Neural crest cell (in vitro differentiated cells): ENCODE results near the gene WFIKKN2. TPM values are rescaled to one million over a fixed set of nuclear protein-coding genes. Genes with fewer than 3 reads are reported as not detected.

ENCODE experiments used
- DNase-seq: peaks from one replicate; pipeline ENCODE4 v3.0.0; 2021; ENCODE audit warnings: low read depth, mixed read lengths, low spot score
- H3K27ac Mint-ChIP-seq: one replicate; pipeline ENCODE4 v1.8.0; 2021; ENCODE audit warnings: mild to moderate bottlenecking, mixed read lengths; ENCODE audit not compliant: unreplicated experiment
- H3K27me3 Mint-ChIP-seq: 2 replicates; pipeline ENCODE4 v1.8.0; 2021; ENCODE audit warnings: low read depth, mild to moderate bottlenecking, mixed read lengths
- H3K36me3 Mint-ChIP-seq: 2 replicates; pipeline ENCODE4 v1.8.0; 2021; ENCODE audit warnings: low read depth, mild to moderate bottlenecking, mixed read lengths
- H3K4me1 Mint-ChIP-seq: 2 replicates; pipeline ENCODE4 v1.8.0; 2021; ENCODE audit warnings: mixed read lengths
- H3K4me3 Mint-ChIP-seq: one replicate; pipeline ENCODE4 v1.8.0; 2021; ENCODE audit warnings: mild to moderate bottlenecking, mixed read lengths
- H3K9me3 Mint-ChIP-seq: 2 replicates; pipeline ENCODE4 v1.8.0; 2021; ENCODE audit warnings: mixed read lengths
- CTCF ChIP-seq: fragments of 200-600 bp; sonication (generic); conservative IDR thresholded peaks from 2 replicates; pipeline ENCODE4 v1.5.0; 2021; ENCODE audit warnings: antibody characterized with exemption, mild to moderate bottlenecking
- total RNA-seq: library from RNA; stranded (reverse); gene quantifications from 2 replicates; pipeline ENCODE4 v1.2.1, GENCODE V29; 2021

The WFIKKN2 gene
- total RNA-seq, 1 donor from 2014 or later, result 0.09 TPM

DNA sequence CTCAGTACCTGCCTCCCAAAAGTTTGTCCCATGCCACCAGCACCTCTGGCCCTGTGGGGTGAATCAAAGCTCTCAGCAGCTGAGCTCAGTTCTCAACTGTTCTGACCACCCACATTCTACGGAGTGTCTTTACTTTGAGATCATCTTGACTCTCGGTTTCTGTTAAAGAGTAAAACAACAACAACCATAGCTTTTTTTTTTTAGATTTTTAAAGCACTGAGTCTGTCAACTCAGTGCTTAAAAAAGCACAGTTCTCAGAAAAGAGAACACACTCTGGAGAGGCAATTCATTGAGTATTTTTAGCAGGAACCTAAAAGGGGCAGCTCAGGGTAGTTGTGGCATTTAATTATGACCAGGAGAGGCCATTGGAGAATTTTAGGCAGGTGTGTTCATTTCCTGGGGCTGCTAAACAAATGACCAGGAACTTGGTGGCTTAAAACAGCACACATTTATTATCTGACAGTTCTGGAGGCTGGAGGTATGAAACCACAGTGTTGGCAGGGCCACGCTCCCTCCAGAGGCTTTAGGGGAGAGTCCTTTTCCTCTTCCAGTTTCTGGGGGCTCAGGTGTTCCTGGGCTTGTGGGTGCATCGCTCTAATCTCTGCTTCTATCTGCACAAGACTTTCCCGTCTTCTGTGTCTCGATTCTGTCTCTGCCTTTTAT, 6.7 kb upstream of the WFIKKN2 start:
- DNase-seq, result no peak
- H3K4me1 Mint-ChIP-seq, result peaks cover 39% of the 10 kb centered on the region
- TF ChIP-seq CTCF, result no peak
- no peak overlapping the region for H3K27ac Mint-ChIP-seq
- no peaks in the 10 kb centered on the region for H3K27me3 Mint-ChIP-seq
- H3K4me3 Mint-ChIP-seq, result no peak overlapping the region
- H3K36me3 Mint-ChIP-seq, result no peaks in the 10 kb centered on the region
- peaks cover 2% of the 10 kb centered on the region for H3K9me3 Mint-ChIP-seq

DNA sequence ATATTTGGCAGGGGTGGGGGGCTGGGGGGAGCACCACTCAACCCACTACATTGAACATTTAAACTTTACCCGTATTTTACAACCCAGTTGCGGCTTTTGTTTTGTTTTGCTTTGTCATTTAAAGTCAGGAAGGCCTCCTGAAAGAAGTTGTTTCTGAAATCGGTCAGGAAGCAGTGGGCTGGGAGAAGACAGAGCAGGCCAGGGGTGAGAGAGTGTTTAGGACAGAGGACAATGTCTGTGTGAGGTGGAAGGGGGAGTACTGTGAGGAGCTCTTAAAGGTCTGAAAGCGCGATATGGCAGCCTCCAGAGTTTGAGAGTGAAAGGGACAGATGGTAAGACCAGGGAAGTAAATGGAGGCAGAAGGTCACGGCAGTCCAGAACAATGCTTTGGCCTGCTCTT, 6.1 kb upstream of the WFIKKN2 start:
- no peak for TF ChIP-seq CTCF
- no peaks in the 10 kb centered on the region for H3K9me3 Mint-ChIP-seq
- H3K4me1 Mint-ChIP-seq, result peaks cover 45% of the 10 kb centered on the region
- no peaks in the 10 kb centered on the region for H3K36me3 Mint-ChIP-seq
- H3K27me3 Mint-ChIP-seq, result no peaks in the 10 kb centered on the region
- DNase-seq, result no peak
- peak overlapping the region; percentile 4 for H3K27ac Mint-ChIP-seq
- H3K4me3 Mint-ChIP-seq, result no peak overlapping the region

GRCh38 chr17:50830352-50830751, 5.0 kb upstream of the WFIKKN2 start:
- H3K27ac Mint-ChIP-seq, result no peak overlapping the region

DNA sequence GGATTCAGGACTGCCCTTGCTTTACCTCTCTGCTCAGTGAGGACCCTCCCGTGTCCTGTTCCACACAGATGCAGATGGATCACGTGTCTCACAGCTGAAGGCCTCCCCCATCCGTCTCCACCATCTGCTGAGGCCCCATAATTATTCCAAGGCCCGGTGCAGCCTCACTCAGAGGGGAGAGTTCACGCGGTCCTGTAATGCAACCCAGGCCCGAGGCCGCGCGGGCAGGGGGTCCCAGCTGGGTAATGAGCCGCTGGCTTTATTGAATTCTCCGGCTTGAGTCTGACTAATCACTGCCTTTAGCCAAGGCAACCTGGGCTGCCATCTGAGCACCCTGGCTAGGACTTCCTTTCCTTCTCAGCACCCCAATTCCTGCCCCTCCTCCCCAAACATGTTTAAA, 4.4 kb upstream of the WFIKKN2 start:
- H3K9me3 Mint-ChIP-seq, result no peaks in the 10 kb centered on the region
- H3K27me3 Mint-ChIP-seq, result no peaks in the 10 kb centered on the region
- H3K27ac Mint-ChIP-seq, result no peak overlapping the region
- no peak overlapping the region for H3K4me3 Mint-ChIP-seq
- H3K36me3 Mint-ChIP-seq, result no peaks in the 10 kb centered on the region
- TF ChIP-seq CTCF, result no peak
- DNase-seq, result no peak
- peaks cover 58% of the 10 kb centered on the region for H3K4me1 Mint-ChIP-seq

More at GRCh38 chr17:50830352-50830751, 5.0 kb upstream of the WFIKKN2 start:
- H3K4me1 Mint-ChIP-seq, result peaks cover 55% of the 10 kb centered on the region
- H3K9me3 Mint-ChIP-seq, result no peaks in the 10 kb centered on the region
- H3K4me3 Mint-ChIP-seq, result no peak overlapping the region
- no peak for DNase-seq
- no peaks in the 10 kb centered on the region for H3K27me3 Mint-ChIP-seq
- no peaks in the 10 kb centered on the region for H3K36me3 Mint-ChIP-seq
- no peak for TF ChIP-seq CTCF

DNA sequence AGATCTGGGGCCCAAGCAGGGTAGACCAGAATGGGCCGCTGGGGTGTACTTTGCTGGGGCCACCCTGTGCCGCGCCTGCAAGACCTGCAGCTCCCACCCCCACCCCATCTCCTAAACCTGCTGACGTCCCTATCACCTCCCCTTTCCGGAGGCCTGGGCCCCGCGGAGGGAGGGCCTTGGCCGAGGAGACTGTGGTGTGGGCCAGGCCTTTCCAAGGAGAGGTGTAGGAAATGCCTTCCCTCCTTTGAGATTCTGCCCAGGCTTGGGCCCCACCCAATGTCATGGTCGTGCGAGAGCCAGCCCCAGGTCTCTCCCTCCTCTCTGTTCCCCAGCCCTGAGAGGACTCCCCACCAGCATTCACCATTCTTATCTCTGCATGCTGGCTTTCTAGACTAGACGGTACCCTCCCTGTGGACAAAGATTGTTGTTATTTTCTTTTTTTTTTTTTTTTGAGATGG, 3.9 kb upstream of the WFIKKN2 start:
- DNase-seq, result no peak
- H3K27me3 Mint-ChIP-seq, result no peaks in the 10 kb centered on the region
- no peaks in the 10 kb centered on the region for H3K9me3 Mint-ChIP-seq
- peaks cover 58% of the 10 kb centered on the region for H3K4me1 Mint-ChIP-seq
- TF ChIP-seq CTCF, result no peak
- no peaks in the 10 kb centered on the region for H3K36me3 Mint-ChIP-seq
- H3K4me3 Mint-ChIP-seq, result no peak overlapping the region
- no peak overlapping the region for H3K27ac Mint-ChIP-seq
